CD4-positive, alpha-beta T cell (primary cell): ENCODE results near the gene FBXO4. TPM values are rescaled to one million over a fixed set of nuclear protein-coding genes. Genes with fewer than 3 reads are reported as not detected.

Experiments used
- ATAC-seq: fragments of 200-7000 bp; cut with Tn5 transposase; one replicate; pipeline ENCODE4 v1.10.0; 2022; ENCODE audit warnings: mild to moderate bottlenecking; ENCODE audit not compliant: poor library complexity
- CTCF ChIA-PET: fragments of 350-600 bp; sonication (Branson Sonifier 250); formaldehyde crosslinking; loops from one replicate; lab custom pipeline; 2021; ENCODE audit warnings: antibody characterized with exemption, inconsistent platforms; lab: Charles Lee
- POLR2A ChIA-PET: fragments of 350-600 bp; sonication (Branson Sonifier 250); formaldehyde crosslinking; loops from one replicate; lab custom pipeline; 2021; ENCODE audit warnings: antibody characterized with exemption, inconsistent platforms; lab: Charles Lee
- DNase-seq, 14 experiments: peaks; one replicate each; pipeline ENCODE4 v3.0.0-alpha.2; 2013 to 2020; ENCODE audit warnings: mixed read lengths in 2 of 14
- H3K27ac ChIP-seq, 2 donors: one replicate each; pipeline versions ENCODE4 v1.5.1 to v1.7.0; 2013; ENCODE audit warnings: low read length in 2 of 2, low read depth in 1 of 2, mild to moderate bottlenecking in 1 of 2
- H3K27me3 ChIP-seq, 2 experiments: 1 replicate in 1 of 2; 2 replicates in 1 of 2; pipeline versions ENCODE4 v1.6.1 to v1.7.0; 2013; ENCODE audit warnings: low read length in 2 of 2, control low read depth in 1 of 2, mild to moderate bottlenecking in 1 of 2, moderate library complexity in 1 of 2; ENCODE audit not compliant: insufficient read depth in 2 of 2, control insufficient read depth in 1 of 2
- H3K36me3 ChIP-seq: one replicate; pipeline ENCODE4 v1.6.1; 2013; ENCODE audit warnings: low read length, control low read depth; ENCODE audit not compliant: insufficient read depth
- H3K4me1 ChIP-seq: one replicate; pipeline ENCODE4 v1.6.1; 2013; ENCODE audit warnings: low read length, control low read depth; ENCODE audit not compliant: insufficient read depth
- H3K4me3 ChIP-seq: one replicate; pipeline ENCODE4 v1.5.1; 2013; ENCODE audit warnings: mild to moderate bottlenecking, low read length, moderate library complexity
- H3K9me3 ChIP-seq, 2 experiments: 1 replicate in 1 of 2; 2 replicates in 1 of 2; pipeline versions ENCODE4 v1.6.1 to v1.7.0; 2013; ENCODE audit warnings: low read length in 2 of 2, mild to moderate bottlenecking in 2 of 2, control low read depth in 1 of 2, moderate library complexity in 1 of 2; ENCODE audit not compliant: control insufficient read depth in 1 of 2, insufficient read depth in 1 of 2
- H3K27ac Mint-ChIP-seq: one replicate; pipeline ENCODE4 v1.8.0; 2020; ENCODE audit warnings: mixed read lengths
- H3K27me3 Mint-ChIP-seq: one replicate; pipeline ENCODE4 v1.8.0; 2021; ENCODE audit warnings: mixed read lengths
- H3K36me3 Mint-ChIP-seq: one replicate; pipeline ENCODE4 v1.8.0; 2021; ENCODE audit warnings: low read depth, mixed read lengths
- H3K4me1 Mint-ChIP-seq: one replicate; pipeline ENCODE4 v1.8.0; 2021; ENCODE audit warnings: low read depth, mixed read lengths
- H3K4me3 Mint-ChIP-seq: one replicate; pipeline ENCODE4 v1.8.0; 2020; ENCODE audit warnings: mild to moderate bottlenecking, mixed read lengths
- H3K9me3 Mint-ChIP-seq: one replicate; pipeline ENCODE4 v1.8.0; 2020; ENCODE audit warnings: mixed read lengths
- CTCF ChIP-seq: fragments of 200-600 bp; IDR thresholded peaks from one replicate; pipeline ENCODE4 v1.8.0; 2022; ENCODE audit warnings: antibody characterized with exemption, mild to moderate bottlenecking
- intact Hi-C, 2 experiments: fragments of 100-400 bp; cut with DNase I in 1 of 2; cut with micrococcal nuclease in 1 of 2; formaldehyde crosslinking; loops; one replicate each; pipeline versions ENCODE4 v1.15.1 to v1.9.0; 2023 to 2025; cut with DNase I, micrococcal nuclease
- total RNA-seq, 174 experiments: library from RNA in 2 of 174; stranded (reverse) in 2 of 174; gene quantifications; one replicate each; pipeline ENCODE4 v1.2.3 and lab custom pipeline; 2021 to 2026

The FBXO4 gene
- total RNA-seq, 2 experiments from 2014 or later: 7.0 to 8.1 TPM

GRCh38 chr5:41929035-41929434 is 4.0 kb downstream of the FBXO4 start:
- no peaks in the 10 kb centered on the region for H3K9me3 ChIP-seq
- intact Hi-C loops: loop anchor here (5.0 kb wide), 2 partner anchors 128 to 1092 kb away; partner anchors contain the start of gene RPL37 (in 1 of the 2)
- no peaks in the 10 kb centered on the region for H3K27me3 ChIP-seq
- no peak for DNase-seq
- H3K4me1 ChIP-seq: peaks cover 20% of the 10 kb centered on the region
- H3K27ac ChIP-seq: no peak overlapping the region
- ATAC-seq: no peak
- peaks cover 25% of the 10 kb centered on the region for H3K4me1 Mint-ChIP-seq
- H3K4me3 ChIP-seq: no peak overlapping the region
- peaks cover 11% of the 10 kb centered on the region for H3K36me3 ChIP-seq
- H3K27me3 Mint-ChIP-seq: no peaks in the 10 kb centered on the region
- H3K4me3 Mint-ChIP-seq: no peak overlapping the region
- CTCF ChIA-PET: interaction anchor here (1.1 kb wide), 1 partner anchor 73 kb away, joined by 4 read pairs; no protein-coding TSS in a partner anchor
- H3K27ac Mint-ChIP-seq: no peak overlapping the region
- no peak for TF ChIP-seq CTCF
- POLR2A ChIA-PET: interaction anchor here (0.9 kb wide), 1 partner anchor 25 kb away, joined by 3 read pairs; the partner anchor contains the start of gene RIMOC1
- peaks cover 53% of the 10 kb centered on the region for H3K36me3 Mint-ChIP-seq
- no peaks in the 10 kb centered on the region for H3K9me3 Mint-ChIP-seq

DNA sequence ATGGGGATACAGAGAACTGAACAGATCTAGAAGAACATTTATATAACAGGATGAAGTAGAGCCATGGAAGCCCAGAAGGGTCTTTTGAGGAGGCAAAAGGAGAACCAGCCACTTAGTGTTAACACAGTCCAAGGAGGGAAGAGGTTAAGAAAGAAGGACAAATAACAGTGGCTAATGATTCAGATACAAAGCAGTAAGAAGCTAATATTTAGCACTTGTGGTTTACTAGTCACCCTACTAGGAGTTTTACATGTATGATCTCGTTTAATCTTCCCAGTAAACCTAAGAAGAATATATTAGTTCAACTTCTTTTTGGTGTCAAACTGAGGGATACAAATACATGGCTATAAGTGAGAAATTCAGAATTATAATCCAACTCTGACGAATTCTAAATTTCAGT is 7.7 kb downstream of the FBXO4 start:
- Mint-ChIP-seq H3K27me3 (no peaks in the 10 kb centered on the region), H3K4me1 (no peaks in the 10 kb centered on the region), H3K27ac (no peak overlapping the region), H3K9me3 (no peaks in the 10 kb centered on the region), H3K4me3 (no peak overlapping the region), H3K36me3 (peaks cover 79% of the 10 kb centered on the region)
- CTCF ChIA-PET: no interaction called here
- Histone ChIP-seq H3K9me3 (no peaks in the 10 kb centered on the region), H3K27ac (no peak overlapping the region), H3K4me3 (no peak overlapping the region), H3K36me3 (peaks cover 24% of the 10 kb centered on the region), H3K27me3 (no peaks in the 10 kb centered on the region), H3K4me1 (no peaks in the 10 kb centered on the region)
- intact Hi-C loops: no loop called here
- DNase-seq: no peak
- no peak for ATAC-seq
- POLR2A ChIA-PET: no interaction called here
- TF ChIP-seq CTCF: no peak

GRCh38 chr5:41935544-41935943 is 10.5 kb downstream of the FBXO4 start:
- TF ChIP-seq CTCF: no peak
- CTCF ChIA-PET: interaction anchor here (1.4 kb wide), 1 partner anchor 79 kb away, joined by 4 read pairs; no protein-coding TSS in a partner anchor
- H3K4me3 Mint-ChIP-seq: no peak overlapping the region
- Histone ChIP-seq H3K9me3 (no peaks in the 10 kb centered on the region), H3K4me1 (no peaks in the 10 kb centered on the region), H3K36me3 (peaks cover 24% of the 10 kb centered on the region), H3K27ac (no peak overlapping the region), H3K27me3 (no peaks in the 10 kb centered on the region), H3K4me3 (no peak overlapping the region)
- POLR2A ChIA-PET: no interaction called here
- no peaks in the 10 kb centered on the region for H3K4me1 Mint-ChIP-seq
- DNase-seq: no peak
- no peaks in the 10 kb centered on the region for H3K9me3 Mint-ChIP-seq
- no peak for ATAC-seq
- intact Hi-C loops: no loop called here
- H3K27me3 Mint-ChIP-seq: no peaks in the 10 kb centered on the region
- H3K27ac Mint-ChIP-seq: no peak overlapping the region
- peaks cover 79% of the 10 kb centered on the region for H3K36me3 Mint-ChIP-seq
